Measurements from ENCODE around the gene KLK11. TPM values are rescaled to one million over a fixed set of nuclear protein-coding genes. Genes with fewer than 3 reads are reported as not detected.

KLK11 gene
- total and polyA plus RNA-seq, 10 of the 15 experiments (the other 5 are each of a cell fraction or from before 2014, with no cell fraction given) = not detected

DNA sequence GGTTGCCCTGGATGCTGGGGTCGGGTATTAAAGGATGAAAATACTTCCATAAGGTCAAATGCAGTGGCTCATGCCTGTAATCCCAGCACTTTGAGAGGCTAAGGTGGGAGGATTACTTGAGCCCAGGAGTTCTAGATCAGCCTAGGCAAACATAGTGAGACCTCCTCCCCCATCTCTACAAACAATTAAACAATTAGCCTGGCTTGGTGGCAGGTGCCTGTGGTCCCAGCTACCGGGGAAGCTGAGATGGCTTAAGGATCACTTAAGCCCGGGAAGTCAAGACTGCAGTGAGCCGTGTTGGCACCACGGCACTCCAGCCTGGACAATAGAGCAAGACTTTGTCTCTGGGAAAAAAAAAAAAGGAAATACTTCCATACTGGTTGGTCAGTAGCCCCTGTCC lies 1.5 kb downstream of the KLK11 start:
- ChIA-PET SMC1A (ENCODE audit: uncharacterized antibody, unreplicated experiment) (no interaction called here), RAD21 (ENCODE audit: unreplicated experiment) (no interaction called here), POLR2A (no interaction called here), CTCF (interaction anchor here (0.7 kb wide), 1 partner anchor 53 kb away, joined by 3 read pairs; no protein-coding TSS in a partner anchor)
- FAIRE-seq = no peak
- in situ Hi-C loops (cut with MboI) = no loop called here
- BruUV-seq (replicated peaks) = no TSS peak
- no peaks in the 10 kb centered on the region for H3K79me2 ChIP-seq (ENCODE audit: control insufficient read depth, insufficient read depth, low read length)
- intact Hi-C loops (cut with micrococcal nuclease; ENCODE audit: unreplicated experiment) = no loop called here
- H3K9ac ChIP-seq (ENCODE audit: control insufficient read depth, insufficient read depth, low read length) = no peak overlapping the region
- no peak overlapping the region for H3K4me3 ChIP-seq
- no peak for DNase-seq (ENCODE audit: low read depth, low spot score)
- H3K4me2 ChIP-seq (ENCODE audit: control insufficient read depth, insufficient read depth) = no peak overlapping the region
- no peaks in the 10 kb centered on the region; a peak in 1 of 4 replicates for H3K27me3 ChIP-seq (replicated peaks in 1 of 2; ENCODE audit: control insufficient read depth in 2 of 2, insufficient read depth in 2 of 2, low read length in 1 of 2)
- WGBS (ENCODE audit: insufficient coverage, insufficient replicate concordance, low lambda C conversion rate, missing lambda C conversion rate) = 15% methylated on average over 5 of the region's 5 CpGs
- no peak overlapping the region for H3K27ac ChIP-seq (ENCODE audit: control insufficient read depth, insufficient read depth)
- H2AFZ ChIP-seq (ENCODE audit: control insufficient read depth, low read depth, low read length) = no peak overlapping the region
- H3K9me3 ChIP-seq (replicated peaks; ENCODE audit: control insufficient read depth, insufficient read depth, low read length) = no peaks in the 10 kb centered on the region
- TF ChIP-seq TCF3 (IDR thresholded peaks at IDR 0.05; ENCODE audit: borderline replicate concordance, insufficient read depth, low read depth, low read length) (no peak), RCOR1 (conservative IDR thresholded peaks at IDR 0.05; ENCODE audit: low read depth, low read length) (no peak), SREBF1 (IDR thresholded peaks at IDR 0.05; ENCODE audit: low read length) (no peak), ATF7 (IDR thresholded peaks at IDR 0.05; ENCODE audit: low read depth) (no peak), TBL1XR1 (IDR thresholded peaks at IDR 0.05; ENCODE audit: low read depth, low read length) (no peak), EZH2 (IDR thresholded peaks at IDR 0.05; ENCODE audit: borderline replicate concordance, control insufficient read depth, low read depth, low read length) (no peak), SPI1 (IDR thresholded peaks at IDR 0.05; ENCODE audit: borderline replicate concordance, insufficient read depth, low read depth, low read length) (no peak), STAT1 (conservative IDR thresholded peaks at IDR 0.05) (no peak), YY1 (IDR thresholded peaks at IDR 0.05; ENCODE audit: low read depth, low read length) (no peak), GATAD2B (conservative IDR thresholded peaks at IDR 0.05; ENCODE audit: low read depth) (no peak), NR2C1 (IDR thresholded peaks at IDR 0.05) (no peak), HDAC6 (IDR thresholded peaks at IDR 0.05; ENCODE audit: unreplicated experiment) (no peak), ASH2L (IDR thresholded peaks at IDR 0.05; ENCODE audit: borderline replicate concordance, low read depth) (no peak)
- TF ChIP-seq, protein P1, sequence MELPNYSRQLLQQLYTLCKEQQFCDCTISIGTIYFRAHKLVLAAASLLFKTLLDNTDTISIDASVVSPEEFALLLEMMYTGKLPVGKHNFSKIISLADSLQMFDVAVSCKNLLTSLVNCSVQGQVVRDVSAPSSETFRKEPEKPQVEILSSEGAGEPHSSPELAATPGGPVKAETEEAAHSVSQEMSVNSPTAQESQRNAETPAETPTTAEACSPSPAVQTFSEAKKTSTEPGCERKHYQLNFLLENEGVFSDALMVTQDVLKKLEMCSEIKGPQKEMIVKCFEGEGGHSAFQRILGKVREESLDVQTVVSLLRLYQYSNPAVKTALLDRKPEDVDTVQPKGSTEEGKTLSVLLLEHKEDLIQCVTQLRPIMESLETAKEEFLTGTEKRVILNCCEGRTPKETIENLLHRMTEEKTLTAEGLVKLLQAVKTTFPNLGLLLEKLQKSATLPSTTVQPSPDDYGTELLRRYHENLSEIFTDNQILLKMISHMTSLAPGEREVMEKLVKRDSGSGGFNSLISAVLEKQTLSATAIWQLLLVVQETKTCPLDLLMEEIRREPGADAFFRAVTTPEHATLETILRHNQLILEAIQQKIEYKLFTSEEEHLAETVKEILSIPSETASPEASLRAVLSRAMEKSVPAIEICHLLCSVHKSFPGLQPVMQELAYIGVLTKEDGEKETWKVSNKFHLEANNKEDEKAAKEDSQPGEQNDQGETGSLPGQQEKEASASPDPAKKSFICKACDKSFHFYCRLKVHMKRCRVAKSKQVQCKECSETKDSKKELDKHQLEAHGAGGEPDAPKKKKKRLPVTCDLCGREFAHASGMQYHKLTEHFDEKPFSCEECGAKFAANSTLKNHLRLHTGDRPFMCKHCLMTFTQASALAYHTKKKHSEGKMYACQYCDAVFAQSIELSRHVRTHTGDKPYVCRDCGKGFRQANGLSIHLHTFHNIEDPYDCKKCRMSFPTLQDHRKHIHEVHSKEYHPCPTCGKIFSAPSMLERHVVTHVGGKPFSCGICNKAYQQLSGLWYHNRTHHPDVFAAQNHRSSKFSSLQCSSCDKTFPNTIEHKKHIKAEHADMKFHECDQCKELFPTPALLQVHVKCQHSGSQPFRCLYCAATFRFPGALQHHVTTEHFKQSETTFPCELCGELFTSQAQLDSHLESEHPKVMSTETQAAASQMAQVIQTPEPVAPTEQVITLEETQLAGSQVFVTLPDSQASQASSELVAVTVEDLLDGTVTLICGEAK (IDR thresholded peaks at IDR 0.05; ENCODE audit: borderline replicate concordance) = no peak
- TF ChIP-seq, protein P2, sequence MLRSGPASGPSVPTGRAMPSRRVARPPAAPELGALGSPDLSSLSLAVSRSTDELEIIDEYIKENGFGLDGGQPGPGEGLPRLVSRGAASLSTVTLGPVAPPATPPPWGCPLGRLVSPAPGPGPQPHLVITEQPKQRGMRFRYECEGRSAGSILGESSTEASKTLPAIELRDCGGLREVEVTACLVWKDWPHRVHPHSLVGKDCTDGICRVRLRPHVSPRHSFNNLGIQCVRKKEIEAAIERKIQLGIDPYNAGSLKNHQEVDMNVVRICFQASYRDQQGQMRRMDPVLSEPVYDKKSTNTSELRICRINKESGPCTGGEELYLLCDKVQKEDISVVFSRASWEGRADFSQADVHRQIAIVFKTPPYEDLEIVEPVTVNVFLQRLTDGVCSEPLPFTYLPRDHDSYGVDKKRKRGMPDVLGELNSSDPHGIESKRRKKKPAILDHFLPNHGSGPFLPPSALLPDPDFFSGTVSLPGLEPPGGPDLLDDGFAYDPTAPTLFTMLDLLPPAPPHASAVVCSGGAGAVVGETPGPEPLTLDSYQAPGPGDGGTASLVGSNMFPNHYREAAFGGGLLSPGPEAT (IDR thresholded peaks at IDR 0.05; ENCODE audit: low read depth) = no peak
- TF ChIP-seq, protein P3, sequence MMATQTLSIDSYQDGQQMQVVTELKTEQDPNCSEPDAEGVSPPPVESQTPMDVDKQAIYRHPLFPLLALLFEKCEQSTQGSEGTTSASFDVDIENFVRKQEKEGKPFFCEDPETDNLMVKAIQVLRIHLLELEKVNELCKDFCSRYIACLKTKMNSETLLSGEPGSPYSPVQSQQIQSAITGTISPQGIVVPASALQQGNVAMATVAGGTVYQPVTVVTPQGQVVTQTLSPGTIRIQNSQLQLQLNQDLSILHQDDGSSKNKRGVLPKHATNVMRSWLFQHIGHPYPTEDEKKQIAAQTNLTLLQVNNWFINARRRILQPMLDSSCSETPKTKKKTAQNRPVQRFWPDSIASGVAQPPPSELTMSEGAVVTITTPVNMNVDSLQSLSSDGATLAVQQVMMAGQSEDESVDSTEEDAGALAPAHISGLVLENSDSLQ (IDR thresholded peaks at IDR 0.05) = no peak
- no peaks in the 10 kb centered on the region for H3K4me1 ChIP-seq (ENCODE audit: control insufficient read depth, insufficient read depth, low read length)
- ATAC-seq = no peak
- no peaks in the 10 kb centered on the region for H3K36me3 ChIP-seq (ENCODE audit: control insufficient read depth in 2 of 2, insufficient read depth in 2 of 2, low read length in 1 of 2)
- H4K20me1 ChIP-seq (ENCODE audit: control insufficient read depth, insufficient read depth) = no peaks in the 10 kb centered on the region
